Neuronal stem cell (in vitro differentiated cells): Measurements from ENCODE around the gene LILRB1.

Source experiments
- DNase-seq: peaks from one replicate; pipeline ENCODE4 v3.0.0-alpha.2; 2013; ENCODE audit warnings: low spot score
- H2AFZ ChIP-seq: one replicate; pipeline ENCODE4 v1.6.1; 2013; ENCODE audit warnings: mild to moderate bottlenecking, low read length, inconsistent platforms
- H2AK5ac ChIP-seq: 2 replicates; pipeline ENCODE4 v1.6.1; 2013; ENCODE audit warnings: low read depth, mild to moderate bottlenecking, inconsistent platforms, low read length, moderate library complexity, mixed read lengths
- H2BK120ac ChIP-seq: 2 replicates; pipeline ENCODE4 v1.6.1; 2013; ENCODE audit warnings: low read depth, mild to moderate bottlenecking, inconsistent platforms, low read length, moderate library complexity, mixed read lengths
- H2BK12ac ChIP-seq: one replicate; pipeline ENCODE4 v1.6.1; 2013; ENCODE audit warnings: low read length, inconsistent platforms
- H2BK15ac ChIP-seq: 2 replicates; pipeline ENCODE4 v1.6.1; 2013; ENCODE audit warnings: mild to moderate bottlenecking, low read length, inconsistent platforms, mixed read lengths
- H2BK5ac ChIP-seq: one replicate; pipeline ENCODE4 v1.6.1; 2013; ENCODE audit warnings: inconsistent platforms, mild to moderate bottlenecking, low read length, moderate library complexity
- H3K14ac ChIP-seq: one replicate; pipeline ENCODE4 v1.6.1; 2013; ENCODE audit warnings: low read length, inconsistent platforms
- H3K18ac ChIP-seq: 2 replicates; pipeline ENCODE4 v1.6.1; 2013; ENCODE audit warnings: low read length, inconsistent platforms
- H3K23ac ChIP-seq: 2 replicates; pipeline ENCODE4 v1.6.1; 2013; ENCODE audit warnings: low read depth, mild to moderate bottlenecking, mixed read lengths, low read length, inconsistent platforms; ENCODE audit not compliant: poor library complexity
- H3K27ac ChIP-seq: replicated peaks from 3 replicates; pipeline ENCODE4 v1.5.1; 2013; ENCODE audit warnings: low read length, inconsistent platforms
- H3K27me3 ChIP-seq, 3 experiments: 2 replicates each; pipeline ENCODE4 v1.6.1; 2013; ENCODE audit warnings: low read length in 3 of 3, mild to moderate bottlenecking in 2 of 3, inconsistent platforms in 1 of 3, low read depth in 1 of 3, mixed read lengths in 1 of 3, moderate library complexity in 1 of 3; ENCODE audit not compliant: control insufficient read depth in 3 of 3, insufficient read depth in 3 of 3
- H3K36me3 ChIP-seq, 2 donors: replicated peaks in 1 of 2; 2 replicates each; pipeline ENCODE4 v1.6.1; 2013; ENCODE audit warnings: low read length in 2 of 2; ENCODE audit not compliant: control insufficient read depth in 2 of 2, insufficient read depth in 2 of 2
- H3K4ac ChIP-seq: 2 replicates; pipeline ENCODE4 v1.6.1; 2013; ENCODE audit warnings: inconsistent platforms, mild to moderate bottlenecking, low read length, moderate library complexity
- H3K4me1 ChIP-seq, 2 donors: 1 replicate in 1 of 2; 2 replicates in 1 of 2; pipeline ENCODE4 v1.6.1; 2013; ENCODE audit warnings: low read length in 2 of 2, low read depth in 1 of 2; ENCODE audit not compliant: control insufficient read depth in 2 of 2, insufficient read depth in 1 of 2
- H3K4me2 ChIP-seq: one replicate; pipeline ENCODE4 v1.6.1; 2013; ENCODE audit warnings: mild to moderate bottlenecking, low read length, inconsistent platforms; ENCODE audit not compliant: insufficient read depth, poor library complexity, severe bottlenecking
- H3K4me3 ChIP-seq, 2 donors: 2 replicates each; pipeline ENCODE4 v1.5.1; 2013; ENCODE audit warnings: low read length in 2 of 2, mild to moderate bottlenecking in 2 of 2, inconsistent platforms in 1 of 2, moderate library complexity in 1 of 2
- H3K79me1 ChIP-seq: one replicate; pipeline ENCODE4 v1.6.1; 2013; ENCODE audit warnings: low read depth, mild to moderate bottlenecking, inconsistent platforms, low read length, moderate library complexity
- H3K9ac ChIP-seq: one replicate; pipeline ENCODE4 v1.6.1; 2013; ENCODE audit warnings: mild to moderate bottlenecking, low read depth, low read length, inconsistent platforms; ENCODE audit not compliant: poor library complexity
- H3K9me3 ChIP-seq, 2 donors: replicated peaks in 1 of 2; 2 replicates each; pipeline versions ENCODE3 to v1.6.1; 2013; ENCODE audit warnings: low read length in 2 of 2, mild to moderate bottlenecking in 2 of 2, inconsistent platforms in 1 of 2, low read depth in 1 of 2, mixed read lengths in 1 of 2, moderate library complexity in 1 of 2; ENCODE audit not compliant: control insufficient read depth in 2 of 2, insufficient read depth in 1 of 2
- H4K8ac ChIP-seq: one replicate; pipeline ENCODE4 v1.6.1; 2013; ENCODE audit warnings: low read depth, mild to moderate bottlenecking, inconsistent platforms, low read length, moderate library complexity
- H4K91ac ChIP-seq: one replicate; pipeline ENCODE4 v1.6.1; 2013; ENCODE audit warnings: low read length, low read depth, mild to moderate bottlenecking, inconsistent platforms; ENCODE audit not compliant: poor library complexity
- WGBS, 2 donors: extraction: QIAGEN DNeasy Blood & Tissue Kit; methylation state at CpG; one replicate each; pipeline ENCODE4 v1.1.7; 2013; ENCODE audit warnings: missing lambda C conversion rate in 2 of 2, mixed read lengths in 1 of 2; ENCODE audit not compliant: insufficient read length in 2 of 2, insufficient replicate concordance in 1 of 2; ENCODE audit errors: extremely low coverage in 2 of 2; 5-methylcytosine and 5-hydroxymethylcytosine counted together

LILRB1 gene

DNA sequence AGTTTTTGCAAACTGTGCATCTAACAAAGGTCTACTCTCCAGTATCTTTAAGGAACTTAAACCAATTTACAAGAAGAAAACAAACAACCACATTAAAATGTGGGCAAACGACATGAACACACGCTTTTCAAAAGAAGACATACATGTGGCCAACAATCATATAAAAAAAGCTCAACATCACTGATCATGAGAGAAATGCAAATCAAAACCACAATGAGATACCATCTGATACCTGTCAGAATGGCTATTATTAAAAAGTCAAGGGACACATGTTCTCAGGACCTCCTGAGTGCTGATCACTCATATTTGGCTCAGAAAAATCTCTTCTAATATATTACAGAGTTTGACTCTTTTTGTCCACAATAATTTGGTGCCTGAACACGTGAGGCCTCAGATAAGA is 14.2 kb upstream of the LILRB1 start:
- H3K36me3 ChIP-seq = no peaks in the 10 kb centered on the region
- peaks cover 0 to 12% of the 10 kb centered on the region in 2 donors for H3K9me3 ChIP-seq
- no peak overlapping the region for H3K4ac ChIP-seq
- H3K23ac ChIP-seq = no peak overlapping the region
- H2BK12ac ChIP-seq = no peak overlapping the region
- H2BK5ac ChIP-seq = no peak overlapping the region
- H3K4me1 ChIP-seq = no peaks in the 10 kb centered on the region
- H3K79me1 ChIP-seq = no peaks in the 10 kb centered on the region
- no peak overlapping the region for H3K14ac ChIP-seq
- no CpG with 5 or more reads among the region's 3 CpGs for WGBS, 2 donors
- no peak overlapping the region for H2AK5ac ChIP-seq
- H3K4me3 ChIP-seq = no peak overlapping the region
- H3K27ac ChIP-seq = no peak overlapping the region
- H2BK120ac ChIP-seq = no peak overlapping the region
- no peak overlapping the region for H2BK15ac ChIP-seq
- no peak overlapping the region for H3K9ac ChIP-seq
- DNase-seq = no peak
- no peak overlapping the region for H3K18ac ChIP-seq
- H3K27me3 ChIP-seq = no peaks in the 10 kb centered on the region
- H4K8ac ChIP-seq = no peak overlapping the region
- no peak overlapping the region for H4K91ac ChIP-seq
- H3K4me2 ChIP-seq = no peak overlapping the region
- H2AFZ ChIP-seq = no peak overlapping the region

- Histone ChIP-seq H4K8ac (no peak overlapping the region), H3K4me2 (no peak overlapping the region), H3K4me3 (no peak overlapping the region), H3K9ac (no peak overlapping the region), H3K27ac (no peak overlapping the region), H2BK5ac (no peak overlapping the region), H3K18ac (no peak overlapping the region), H2BK120ac (no peak overlapping the region), H2AK5ac (no peak overlapping the region), H4K91ac (no peak overlapping the region), H3K27me3 (no peaks in the 10 kb centered on the region), H3K4ac (no peak overlapping the region), H2BK12ac (no peak overlapping the region), H2BK15ac (no peak overlapping the region), H3K36me3 (no peaks in the 10 kb centered on the region), H3K9me3 (peaks cover 0 to 5% of the 10 kb centered on the region in 2 donors), H3K23ac (no peak overlapping the region), H2AFZ (no peak overlapping the region), H3K79me1 (no peaks in the 10 kb centered on the region), H3K4me1 (no peaks in the 10 kb centered on the region), H3K14ac (no peak overlapping the region)
- no peak for DNase-seq
- WGBS, 2 donors = no CpG with 5 or more reads among the region's 5 CpGs
Measured at GRCh38 chr19:54616821-54617560, 13.3 kb upstream of the LILRB1 start.

DNA sequence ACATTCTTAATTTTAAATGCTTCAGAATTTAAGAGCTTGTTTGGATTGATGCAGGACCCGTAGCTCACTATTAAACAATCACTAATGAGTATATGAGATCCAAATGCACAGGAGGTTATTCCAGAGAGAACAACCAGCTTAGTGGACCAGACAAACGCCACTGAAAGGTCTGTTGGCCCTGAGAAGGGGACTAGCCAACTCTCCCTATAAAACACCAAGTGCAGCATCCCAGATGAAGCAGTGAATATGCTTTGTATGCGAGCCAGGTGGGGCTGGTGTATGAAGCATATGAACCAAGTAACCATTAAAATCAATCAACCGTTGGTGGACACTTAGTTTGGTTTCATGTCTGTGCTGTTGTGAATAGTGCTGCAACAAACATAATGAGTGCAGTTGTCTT is 9.8 kb upstream of the LILRB1 start:
- no peaks in the 10 kb centered on the region for H3K79me1 ChIP-seq
- WGBS, 2 donors = no CpG with 5 or more reads among the region's 4 CpGs
- no peak overlapping the region for H4K91ac ChIP-seq
- no peaks in the 10 kb centered on the region for H3K36me3 ChIP-seq
- H3K4me1 ChIP-seq = no peaks in the 10 kb centered on the region
- H3K4me2 ChIP-seq = no peak overlapping the region
- H2BK5ac ChIP-seq = no peak overlapping the region
- H2AK5ac ChIP-seq = no peak overlapping the region
- no peak overlapping the region for H3K9ac ChIP-seq
- no peak overlapping the region for H3K23ac ChIP-seq
- H3K27me3 ChIP-seq = no peaks in the 10 kb centered on the region
- peaks cover 0 to 7% of the 10 kb centered on the region in 2 donors for H3K9me3 ChIP-seq
- H3K4ac ChIP-seq = no peak overlapping the region
- DNase-seq = no peak
- H3K4me3 ChIP-seq = no peak overlapping the region
- no peak overlapping the region for H2BK120ac ChIP-seq
- no peak overlapping the region for H2BK15ac ChIP-seq
- no peak overlapping the region for H3K18ac ChIP-seq
- no peak overlapping the region for H3K14ac ChIP-seq
- H3K27ac ChIP-seq = no peak overlapping the region
- no peak overlapping the region for H2BK12ac ChIP-seq
- H4K8ac ChIP-seq = no peak overlapping the region
- no peak overlapping the region for H2AFZ ChIP-seq

- Histone ChIP-seq H3K9ac (no peak overlapping the region), H3K4me1 (no peaks in the 10 kb centered on the region), H3K23ac (no peak overlapping the region), H2AFZ (no peak overlapping the region), H4K8ac (no peak overlapping the region), H3K14ac (no peak overlapping the region), H3K4me2 (no peak overlapping the region), H3K27me3 (peaks cover 0 to 2% (median 0%) of the 10 kb centered on the region in 3 experiments), H4K91ac (no peak overlapping the region), H3K18ac (no peak overlapping the region), H3K4ac (no peak overlapping the region), H3K36me3 (no peaks in the 10 kb centered on the region), H2BK15ac (no peak overlapping the region), H3K27ac (no peak overlapping the region), H3K79me1 (no peaks in the 10 kb centered on the region), H3K9me3 (peaks cover 0 to 6% of the 10 kb centered on the region in 2 donors), H3K4me3 (no peak overlapping the region), H2BK12ac (no peak overlapping the region), H2AK5ac (no peak overlapping the region), H2BK5ac (no peak overlapping the region), H2BK120ac (no peak overlapping the region)
- WGBS, 2 donors = no CpG with 5 or more reads among the region's 4 CpGs
- DNase-seq = no peak
Measured at GRCh38 chr19:54622431-54622830, 7.9 kb upstream of the LILRB1 start.
